ENCODE results near the gene BFSP2. TPM values are rescaled to one million over a fixed set of nuclear protein-coding genes. Genes with fewer than 3 reads are reported as not detected.

BFSP2 gene
- total and polyA plus RNA-seq, 2 donors (not counting 3 experiments of a cell fraction or from before 2014, with no cell fraction given) = not detected

GRCh38 chr3:133442518-133442917, 42.7 kb downstream of the BFSP2 start:
- ChIA-PET POLR2A (no interaction called here), CTCF (interaction anchor here (1.0 kb wide), 1 partner anchor 20 kb away, joined by 3 read pairs; no protein-coding TSS in a partner anchor)
- Histone ChIP-seq H3K9me1 (replicated peaks; ENCODE audit: control insufficient read depth, extremely low read depth, insufficient read depth, low read length) (no peaks in the 10 kb centered on the region), H3K9me3 (replicated peaks; ENCODE audit: control insufficient read depth, insufficient read depth, low read length) (no peaks in the 10 kb centered on the region), H3K79me2 (ENCODE audit: control insufficient read depth, insufficient read depth, low read length) (no peaks in the 10 kb centered on the region), H3K4me2 (ENCODE audit: insufficient read depth, low read length) (no peak overlapping the region), H3K9ac (replicated peaks; ENCODE audit: extremely low read depth, insufficient read depth, low read length) (no peak overlapping the region), H3K36me3 (ENCODE audit: control insufficient read depth in 2 of 2, extremely low read depth in 1 of 2, insufficient read depth in 2 of 2, low read length in 2 of 2) (no peaks in the 10 kb centered on the region), H2AFZ (ENCODE audit: low read depth, low read length) (no peak overlapping the region), H4K20me1 (replicated peaks; ENCODE audit: control insufficient read depth, extremely low read depth, insufficient read depth, low read length) (no peaks in the 10 kb centered on the region), H3K4me3 (replicated peaks in 1 of 3; ENCODE audit: insufficient read depth in 1 of 3, low read depth in 1 of 3, low read length in 3 of 3) (no peak overlapping the region), H3K27ac (ENCODE audit: insufficient read depth, low read depth, low read length) (no peak overlapping the region), H3K27me3 (ENCODE audit: control insufficient read depth in 2 of 2, insufficient read depth in 2 of 2, low read length in 2 of 2) (peaks cover 0 to 6% of the 10 kb centered on the region in 2 experiments), H3K4me1 (ENCODE audit: control insufficient read depth, extremely low read depth, insufficient read depth, low read length) (no peaks in the 10 kb centered on the region)
- intact Hi-C loops (cut with micrococcal nuclease) = no loop called here
- no TSS peak for BruUV-seq (replicated peaks)
- no peak for TF ChIP-seq FOS (IDR thresholded peaks at IDR 0.05; ENCODE audit: borderline replicate concordance, insufficient read depth, low read length)
- TF ChIP-seq POLR2A (IDR thresholded peaks at IDR 0.05; ENCODE audit: low read depth, low read length) = no peak
- no peak for TF ChIP-seq MAX (IDR thresholded peaks at IDR 0.05; ENCODE audit: insufficient read depth, insufficient read length)
- no peak for TF ChIP-seq POLR2AphosphoS5 (IDR thresholded peaks at IDR 0.05; ENCODE audit: insufficient read depth, low read depth, low read length)
- no peak for TF ChIP-seq CTCF (IDR thresholded peaks at IDR 0.05; ENCODE audit: extremely low read depth in 1 of 2, insufficient read depth in 1 of 2, low read depth in 1 of 2, low read length in 2 of 2)
- no peak for TF ChIP-seq GATA2 (IDR thresholded peaks at IDR 0.05; ENCODE audit: insufficient read depth, insufficient read length, low read depth, low read length)
- TF ChIP-seq MYC (IDR thresholded peaks at IDR 0.05; ENCODE audit: low read depth, low read length) = no peak
- TF ChIP-seq JUN (IDR thresholded peaks at IDR 0.05; ENCODE audit: borderline replicate concordance, insufficient read depth, insufficient read length, low read depth) = no peak
- no peak for TF ChIP-seq EZH2 (IDR thresholded peaks at IDR 0.05; ENCODE audit: borderline replicate concordance, low read depth, low read length, severe bottlenecking)
- DNase-seq (ENCODE audit: low read depth, low spot score) = no peak
- dilution Hi-C loops (cut with MboI; ENCODE audit: extremely low pct_ligation_motif_present, low sequenced_read_pairs) = no loop called here
- FAIRE-seq = no peak
